ENCODE data around the gene FOXP2.
A peak's percentile ranks its signal among the peaks of the same experiment; 100 is the strongest.
"Not testable (repeated sequence)": the region's sequence is repeated elsewhere in the genome, so short reads cannot be mapped to it uniquely, and the experiment has no call there.

Gene FOXP2

GRCh38 chr7:114422507-114423501 lies 8.2 kb downstream of the FOXP2 start:
- no peak for DNase-seq

- peak; percentile 12 for DNase-seq
These were observed 11.8 kb downstream of the FOXP2 start for GRCh38 chr7:114426382-114426781.

DNA sequence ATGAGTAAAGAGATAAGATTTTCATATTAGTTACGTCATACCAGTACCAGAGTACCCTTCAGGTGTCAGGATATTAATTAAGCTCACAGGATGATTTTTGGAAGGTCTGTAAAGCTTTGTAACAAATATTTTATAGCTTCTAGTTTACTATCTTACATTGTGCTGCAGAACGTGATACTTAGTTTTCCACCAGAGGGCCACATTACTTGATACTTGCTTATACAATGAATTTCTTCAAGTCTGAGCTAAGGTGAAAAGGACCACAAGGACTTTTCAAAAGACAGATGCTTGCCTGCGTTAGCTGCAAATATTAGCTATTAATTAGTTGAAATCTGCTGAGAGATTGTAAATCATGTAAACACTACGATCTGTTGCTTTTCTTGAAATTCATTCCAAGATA lies 12.2 kb downstream of the FOXP2 start:
- peak; percentile 12 for DNase-seq

DNA sequence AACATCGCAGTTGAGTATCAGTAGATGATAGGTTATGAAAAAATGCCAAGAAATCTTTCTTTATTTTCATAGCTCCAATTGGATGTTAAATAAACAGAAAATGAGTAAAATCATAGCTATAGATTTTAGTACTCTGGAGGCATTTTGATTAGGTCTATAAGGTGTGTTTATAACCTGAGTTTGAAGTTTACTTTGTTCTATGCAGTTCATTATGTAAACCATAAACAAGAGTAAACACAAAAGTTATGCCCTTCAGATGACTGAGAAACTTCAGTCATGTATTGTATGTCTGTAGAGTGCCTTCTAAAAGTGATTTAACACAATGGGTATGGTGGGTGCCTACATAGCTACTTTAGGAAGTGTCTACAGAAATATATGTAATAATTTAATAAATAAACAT lies 13.6 kb downstream of the FOXP2 start:
- DNase-seq: no peak

DNA sequence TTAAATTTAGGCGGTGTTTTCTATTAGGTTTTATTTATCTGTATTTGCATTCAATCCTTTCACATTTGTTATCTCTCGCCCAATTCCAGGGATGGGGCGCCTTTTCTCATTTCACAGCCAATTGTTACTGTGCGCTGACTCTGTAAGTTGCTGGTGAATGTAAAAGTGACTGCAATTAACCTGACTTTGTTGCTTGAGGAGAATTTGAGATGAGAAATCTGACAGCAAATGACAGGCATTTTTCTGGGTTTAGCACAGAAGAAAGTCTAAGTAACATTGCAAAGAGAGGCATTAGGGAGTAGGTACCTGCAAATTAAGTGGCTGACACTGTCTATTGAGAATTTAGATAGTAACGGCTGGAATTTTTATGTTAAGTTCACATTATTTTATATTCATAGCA lies 16.6 kb downstream of the FOXP2 start:
- DNase-seq: no peak

GRCh38 chr7:114432061-114432460 lies 17.4 kb downstream of the FOXP2 start:
- no peak for DNase-seq

- no peak for DNase-seq
These were observed 18.1 kb downstream of the FOXP2 start for GRCh38 chr7:114432703-114433102.

- no peak for DNase-seq
These were observed 25.0 kb downstream of the FOXP2 start for GRCh38 chr7:114439581-114439980.

- not testable (repeated sequence) for DNase-seq
These were observed 26.3 kb downstream of the FOXP2 start for GRCh38 chr7:114440927-114441326.

- no peak for DNase-seq
These were observed 29.6 kb downstream of the FOXP2 start for GRCh38 chr7:114444196-114444595.

DNA sequence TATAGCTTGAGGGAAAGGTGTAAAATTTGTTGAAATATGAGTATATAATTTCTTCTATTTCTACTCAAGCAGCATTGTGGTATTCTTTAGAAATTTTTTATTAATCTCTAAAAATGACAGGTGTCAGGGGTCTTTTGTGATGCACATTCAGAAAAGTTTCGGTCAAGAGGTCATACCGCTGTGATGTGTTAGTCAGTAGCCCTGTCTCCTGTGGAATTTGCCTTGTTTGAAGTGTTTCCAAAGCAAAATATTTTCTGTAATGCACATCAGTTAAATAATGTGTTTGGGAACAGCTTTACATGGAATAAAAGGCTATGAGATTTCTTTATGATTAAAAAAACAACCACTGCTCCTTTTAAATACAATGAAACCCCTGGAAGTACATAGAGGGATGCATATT lies 35.8 kb downstream of the FOXP2 start:
- no peak for DNase-seq

GRCh38 chr7:114459574-114459973 lies 45.0 kb downstream of the FOXP2 start:
- DNase-seq: no peak

GRCh38 chr7:114460021-114460420 lies 45.4 kb downstream of the FOXP2 start:
- DNase-seq: no peak

DNA sequence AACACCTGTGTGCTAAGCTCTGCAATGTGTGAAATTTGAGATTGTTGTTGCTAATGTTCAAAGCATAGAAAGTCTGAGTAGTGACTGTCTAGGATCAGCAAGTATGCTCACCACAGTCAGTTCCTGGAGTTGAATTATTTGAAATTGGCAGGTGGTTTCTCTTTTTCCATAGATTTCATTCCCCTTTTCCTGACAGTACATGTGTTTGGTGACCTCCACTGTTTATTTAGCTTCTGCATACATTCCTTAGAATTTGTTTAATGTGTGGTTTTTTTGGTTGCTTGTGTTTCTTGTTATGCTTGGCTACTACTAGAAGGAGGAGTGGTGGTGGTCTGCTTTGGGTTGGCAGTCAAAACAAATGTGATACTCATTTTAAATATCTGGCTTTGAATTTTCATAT lies 52.3 kb downstream of the FOXP2 start:
- no peak for DNase-seq

- DNase-seq: no peak
These were observed 54.2 kb downstream of the FOXP2 start for GRCh38 chr7:114468844-114469243.

DNA sequence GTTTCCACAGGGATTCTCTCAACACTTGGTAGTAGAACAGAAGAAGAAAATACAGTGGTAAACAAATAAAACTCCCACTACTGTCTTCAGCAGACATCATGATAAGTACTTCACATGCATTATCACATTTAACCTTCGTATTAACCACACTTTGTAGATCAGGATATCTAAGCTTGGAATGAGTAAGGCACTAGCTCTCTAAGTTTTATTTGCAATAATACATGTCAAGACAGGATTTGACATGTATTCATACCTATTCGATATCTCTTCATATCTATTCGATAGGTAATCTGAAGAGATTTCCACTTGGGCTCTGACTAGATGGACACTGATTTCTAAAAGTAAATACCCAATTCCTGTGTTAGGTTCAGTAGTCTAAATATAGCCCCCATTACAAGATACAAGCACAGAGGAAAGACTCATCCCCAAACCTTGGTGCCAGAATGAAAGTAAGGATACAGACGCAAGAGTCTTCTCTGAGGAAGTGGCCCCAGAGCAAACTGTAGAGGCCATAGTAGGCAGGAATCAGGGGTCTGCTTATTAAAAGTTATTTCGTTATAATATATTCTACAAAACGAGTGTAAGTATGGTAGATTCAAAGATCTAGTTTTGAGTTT lies 58.4 kb downstream of the FOXP2 start:
- no peak for DNase-seq

- no peak for DNase-seq
These were observed 63.8 kb downstream of the FOXP2 start for GRCh38 chr7:114478384-114478783.

DNA sequence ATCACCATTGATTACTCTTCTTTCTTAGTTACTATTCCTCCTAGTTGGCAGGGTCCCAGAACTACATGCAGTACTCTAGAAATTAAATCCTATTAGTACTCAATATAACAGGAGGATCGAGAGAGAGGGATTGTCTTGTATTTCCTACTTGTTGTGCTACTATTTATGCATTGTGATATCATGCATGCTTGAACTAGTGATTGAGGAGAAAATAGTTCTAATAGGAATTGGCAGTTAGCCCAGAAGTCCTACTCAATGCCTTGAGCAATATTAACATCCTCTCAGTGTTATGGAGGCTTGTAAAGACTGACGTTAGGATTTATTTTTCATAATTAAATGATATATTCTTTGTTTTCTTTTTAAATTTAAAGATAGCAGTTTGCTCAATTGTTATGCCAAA lies 67.4 kb downstream of the FOXP2 start:
- peak; percentile 25 for DNase-seq

DNA sequence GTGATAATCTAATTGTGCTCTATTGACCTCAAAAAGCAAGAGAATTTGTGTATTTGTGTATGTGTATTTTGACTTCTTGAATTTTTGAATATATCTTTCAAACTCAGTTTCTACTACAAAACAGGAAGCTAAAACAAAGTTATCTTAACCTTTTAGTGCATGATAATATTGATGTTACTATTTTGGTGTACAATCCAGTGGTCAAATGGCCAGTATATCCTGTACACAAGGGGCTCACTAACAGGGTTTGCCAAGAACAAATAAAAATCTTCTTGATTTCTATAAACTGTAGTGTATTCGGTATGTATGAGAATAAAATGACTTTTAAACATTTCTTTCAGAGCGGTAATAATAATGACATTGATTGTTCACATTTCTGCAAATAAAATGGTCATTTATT lies 69.6 kb downstream of the FOXP2 start:
- DNase-seq: no peak

DNA sequence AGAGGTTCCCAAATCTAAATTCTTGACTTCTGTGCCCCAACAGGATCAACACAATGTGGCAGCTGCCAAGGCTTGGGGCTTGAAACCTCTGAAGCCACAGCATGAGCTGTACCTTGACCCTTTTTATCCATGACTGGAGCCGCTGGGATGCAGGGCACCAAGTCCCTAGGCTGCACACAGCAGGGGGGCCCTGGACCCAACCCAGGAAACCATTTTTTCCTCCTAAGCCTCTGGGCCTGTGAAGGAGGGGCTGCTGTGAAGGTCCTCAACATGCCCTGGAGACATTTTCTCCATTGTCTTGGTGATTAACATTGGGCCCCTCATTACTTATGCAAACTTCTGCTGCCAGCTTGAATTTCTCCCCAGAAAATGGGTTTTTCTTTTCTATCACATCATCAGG lies 72.6 kb downstream of the FOXP2 start:
- DNase-seq: no peak

GRCh38 chr7:114488696-114489095 lies 74.1 kb downstream of the FOXP2 start:
- no peak for DNase-seq

- not testable (repeated sequence) for DNase-seq
These were observed 82.9 kb downstream of the FOXP2 start for GRCh38 chr7:114497491-114497890.

GRCh38 chr7:114502454-114503254 lies 88.0 kb downstream of the FOXP2 start:
- DNase-seq: peak; percentile 59

All from NCI-H345 (cell line).